Fibroblast of lung (primary cell): ENCODE measurements around the gene IKZF3. TPM values are rescaled to one million over a fixed set of nuclear protein-coding genes. Genes with fewer than 3 reads are reported as not detected.
"Not testable (repeated sequence)": the region's sequence is repeated elsewhere in the genome, so short reads cannot be mapped to it uniquely, and the experiment has no call there.

Experiments
- DNase-seq, 2 donors: peaks; one replicate each; pipeline versions ENCODE4 v3.0.0 to v3.0.0-alpha.2; 2010; ENCODE audit warnings: low read depth in 2 of 2
- H2AFZ ChIP-seq: 2 replicates; pipeline ENCODE4 v1.5.1; 2012; ENCODE audit warnings: low read length, control low read depth, inconsistent platforms
- H3K27ac ChIP-seq: 2 replicates; pipeline ENCODE4 v1.5.1; 2011; ENCODE audit warnings: low read length, control low read depth; ENCODE audit not compliant: insufficient read depth
- H3K27me3 ChIP-seq: 2 replicates; pipeline ENCODE4 v1.5.1; 2011; ENCODE audit warnings: mild to moderate bottlenecking, low read length; ENCODE audit not compliant: control insufficient read depth, insufficient read depth
- H3K36me3 ChIP-seq: 2 replicates; pipeline ENCODE4 v1.5.1; 2011; ENCODE audit warnings: low read length; ENCODE audit not compliant: control insufficient read depth, insufficient read depth
- H3K4me1 ChIP-seq: 2 replicates; pipeline ENCODE4 v1.5.1; 2011; ENCODE audit warnings: low read length; ENCODE audit not compliant: control insufficient read depth, insufficient read depth; ENCODE audit errors: extremely low read depth
- H3K4me2 ChIP-seq: 2 replicates; pipeline ENCODE4 v1.5.1; 2011; ENCODE audit warnings: low read length, control low read depth; ENCODE audit not compliant: insufficient read depth; ENCODE audit errors: extremely low read depth
- H3K4me3 ChIP-seq, 4 experiments: fragments of 200-600 bp in 1 of 4; sonication (generic) in 1 of 4; replicated peaks in 1 of 4; 2 replicates each; pipeline ENCODE4 v1.5.1; 2011 to 2016; ENCODE audit warnings: low read length in 4 of 4, low read depth in 3 of 4, mild to moderate bottlenecking in 3 of 4, control low read depth in 2 of 4, inconsistent platforms in 1 of 4, mixed read lengths in 1 of 4; ENCODE audit not compliant: insufficient read depth in 1 of 4; ENCODE audit errors: control extremely low read depth in 1 of 4
- H3K79me2 ChIP-seq: 2 replicates; pipeline ENCODE4 v1.5.1; 2012; ENCODE audit warnings: mild to moderate bottlenecking, low read length, inconsistent platforms; ENCODE audit not compliant: control insufficient read depth, insufficient read depth
- H3K9ac ChIP-seq: 2 replicates; pipeline ENCODE4 v1.5.1; 2011; ENCODE audit warnings: mild to moderate bottlenecking, low read length, control low read depth; ENCODE audit not compliant: insufficient read depth
- H3K9me3 ChIP-seq: 2 replicates; pipeline ENCODE4 v1.5.1; 2012; ENCODE audit warnings: low read depth, low read length; ENCODE audit not compliant: control insufficient read depth, insufficient read depth
- H4K20me1 ChIP-seq: 2 replicates; pipeline ENCODE4 v1.5.1; 2011; ENCODE audit warnings: low read length; ENCODE audit not compliant: control insufficient read depth, insufficient read depth; ENCODE audit errors: extremely low read depth
- EZH2 ChIP-seq: IDR thresholded peaks from 2 replicates; pipeline ENCODE4 v1.5.1; 2012; ENCODE audit warnings: low read length, control low read depth, mild to moderate bottlenecking; ENCODE audit errors: missing control alignments
- polyA plus RNA-seq, 2 donors: library from polyadenylated mRNA; depleted of rRNA in 1 of 2; stranded (reverse) in 1 of 2; unstranded in 1 of 2; fragments of >200 nt; gene quantifications; 2 replicates each; pipeline ENCODE4 v1.2.1, GENCODE V29; 2011 to 2012; ENCODE audit warnings: missing spikeins in 1 of 2
- total RNA-seq: library from RNA; depleted of rRNA; stranded (reverse); fragments of >200 nt; gene quantifications from 2 replicates; pipeline ENCODE4 v1.2.1, GENCODE V29; 2014
- TF ChIP-seq, protein P1 (sequence below), 2 donors: IDR thresholded peaks in 1 of 2; conservative IDR thresholded peaks in 1 of 2; 1 replicate in 1 of 2; 2 replicates in 1 of 2; pipeline ENCODE4 v1.5.1; 2011 to 2012; ENCODE audit warnings: low read length in 2 of 2, control low read depth in 1 of 2, inconsistent platforms in 1 of 2, low read depth in 1 of 2, mild to moderate bottlenecking in 1 of 2

The IKZF3 gene
- total and polyA plus RNA-seq, 2 donors (not counting 1 experiment from before 2014, with no cell fraction given) = not detected

- no peaks in the 10 kb centered on the region for H4K20me1 ChIP-seq
- H3K4me1 ChIP-seq = peaks cover 2% of the 10 kb centered on the region
- no peaks in the 10 kb centered on the region for H3K9me3 ChIP-seq
- no peaks in the 10 kb centered on the region for H3K79me2 ChIP-seq
- TF ChIP-seq, protein P1, sequence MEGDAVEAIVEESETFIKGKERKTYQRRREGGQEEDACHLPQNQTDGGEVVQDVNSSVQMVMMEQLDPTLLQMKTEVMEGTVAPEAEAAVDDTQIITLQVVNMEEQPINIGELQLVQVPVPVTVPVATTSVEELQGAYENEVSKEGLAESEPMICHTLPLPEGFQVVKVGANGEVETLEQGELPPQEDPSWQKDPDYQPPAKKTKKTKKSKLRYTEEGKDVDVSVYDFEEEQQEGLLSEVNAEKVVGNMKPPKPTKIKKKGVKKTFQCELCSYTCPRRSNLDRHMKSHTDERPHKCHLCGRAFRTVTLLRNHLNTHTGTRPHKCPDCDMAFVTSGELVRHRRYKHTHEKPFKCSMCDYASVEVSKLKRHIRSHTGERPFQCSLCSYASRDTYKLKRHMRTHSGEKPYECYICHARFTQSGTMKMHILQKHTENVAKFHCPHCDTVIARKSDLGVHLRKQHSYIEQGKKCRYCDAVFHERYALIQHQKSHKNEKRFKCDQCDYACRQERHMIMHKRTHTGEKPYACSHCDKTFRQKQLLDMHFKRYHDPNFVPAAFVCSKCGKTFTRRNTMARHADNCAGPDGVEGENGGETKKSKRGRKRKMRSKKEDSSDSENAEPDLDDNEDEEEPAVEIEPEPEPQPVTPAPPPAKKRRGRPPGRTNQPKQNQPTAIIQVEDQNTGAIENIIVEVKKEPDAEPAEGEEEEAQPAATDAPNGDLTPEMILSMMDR (conservative IDR thresholded peaks at IDR 0.05 in 1 of 2, IDR thresholded peaks at IDR 0.05 in 1 of 2; ENCODE audit: low read depth in 1 of 2, low read length in 2 of 2) = no peak
- no peak for TF ChIP-seq EZH2
- no peak overlapping the region for H2AFZ ChIP-seq
- no peaks in the 10 kb centered on the region for H3K36me3 ChIP-seq
- H3K4me3 ChIP-seq = no peak overlapping the region
- H3K9ac ChIP-seq = no peak overlapping the region
- no peak overlapping the region for H3K4me2 ChIP-seq
- H3K27ac ChIP-seq = no peak overlapping the region
- H3K27me3 ChIP-seq = peaks cover 8% of the 10 kb centered on the region
- no peak for DNase-seq
Observed at GRCh38 chr17:39765175-39765574, 98.9 kb downstream of the IKZF3 start.

DNA sequence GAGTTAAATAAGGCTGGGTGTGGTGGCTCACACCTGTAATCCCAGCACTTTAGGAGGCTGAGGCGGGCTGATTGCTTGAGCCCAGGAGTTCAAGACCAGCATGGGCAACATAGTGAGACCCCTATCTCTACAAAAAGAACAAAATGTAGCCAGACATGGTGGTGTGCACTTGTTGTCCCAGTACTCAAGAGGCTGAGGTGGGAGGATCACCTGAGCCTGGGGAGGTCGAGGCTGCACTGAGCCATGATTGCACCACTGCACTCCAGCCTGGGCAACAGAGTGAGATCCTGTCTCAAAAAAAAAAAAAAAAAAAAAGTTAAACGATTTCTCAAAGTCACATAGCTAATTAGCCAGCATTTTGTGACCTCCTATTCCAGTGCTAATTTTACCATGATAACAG is 99.9 kb downstream of the IKZF3 start:
- H2AFZ ChIP-seq, H3K9me3 ChIP-seq, H3K27me3 ChIP-seq, H3K27ac ChIP-seq, H3K4me2 ChIP-seq, H4K20me1 ChIP-seq, H3K4me3 ChIP-seq, DNase-seq, H3K79me2 ChIP-seq, H3K36me3 ChIP-seq, H3K9ac ChIP-seq, H3K4me1 ChIP-seq: not testable (repeated sequence)

DNA sequence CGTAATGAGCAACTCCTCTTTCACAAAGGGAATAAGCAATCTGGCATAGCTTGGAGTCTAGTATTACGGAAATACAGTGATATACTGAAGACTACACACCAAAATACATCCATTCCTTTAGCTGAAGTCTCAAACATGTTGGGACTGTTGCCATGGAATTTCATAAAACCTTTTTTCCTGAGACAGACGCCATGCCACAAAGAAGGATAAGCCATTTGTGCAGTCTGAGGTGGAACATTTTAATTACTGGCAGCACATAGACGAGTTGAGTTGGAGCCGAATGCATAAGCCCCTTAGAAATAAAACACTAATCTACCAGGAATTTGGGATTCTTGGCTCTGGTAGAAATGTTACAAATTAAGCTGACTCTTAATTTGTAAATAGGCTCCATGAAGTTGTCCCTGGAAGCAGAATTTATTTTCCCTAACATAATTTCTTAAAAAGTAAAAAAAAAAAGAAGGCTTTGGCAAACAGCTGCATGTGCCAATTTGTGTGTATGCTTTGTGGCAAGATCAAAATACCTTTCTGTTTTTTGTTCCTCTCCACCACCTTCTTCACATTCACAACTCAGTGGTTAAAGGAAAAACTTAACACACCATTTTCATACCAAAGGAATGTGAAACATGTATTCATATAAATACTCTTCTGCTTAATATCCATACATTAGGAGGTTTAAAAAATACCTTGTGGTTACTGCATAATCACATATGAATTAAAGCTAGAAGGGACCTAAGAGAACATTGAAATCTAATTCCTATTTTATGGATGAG is 100.9 kb downstream of the IKZF3 start:
- no peaks in the 10 kb centered on the region for H3K79me2 ChIP-seq
- no peak overlapping the region for H3K9ac ChIP-seq
- H3K27me3 ChIP-seq = peaks cover 7% of the 10 kb centered on the region
- no peak overlapping the region for H3K4me3 ChIP-seq
- DNase-seq = peak in 1 of 2 donors; percentile 71
- H2AFZ ChIP-seq = no peak overlapping the region
- TF ChIP-seq EZH2 = no peak
- TF ChIP-seq, protein P1 (conservative IDR thresholded peaks at IDR 0.05 in 1 of 2, IDR thresholded peaks at IDR 0.05 in 1 of 2; ENCODE audit: low read depth in 1 of 2, low read length in 2 of 2) = no peak
- H3K9me3 ChIP-seq = no peaks in the 10 kb centered on the region
- H3K4me2 ChIP-seq = no peak overlapping the region
- H3K27ac ChIP-seq = no peak overlapping the region
- H3K4me1 ChIP-seq = peaks cover 2% of the 10 kb centered on the region
- no peaks in the 10 kb centered on the region for H3K36me3 ChIP-seq
- H4K20me1 ChIP-seq = no peaks in the 10 kb centered on the region
